ENCODE results near the gene C3orf80.

- no peak for TF ChIP-seq CTCF (IDR thresholded peaks at IDR 0.05)
- no peak for TF ChIP-seq USF2 (CRISPR knock-in tag; IDR thresholded peaks at IDR 0.05)
- no peak for TF ChIP-seq FOXJ3 (CRISPR knock-in tag; IDR thresholded peaks at IDR 0.05; ENCODE audit: borderline replicate concordance)
- TF ChIP-seq ZBTB21 (CRISPR knock-in tag; IDR thresholded peaks at IDR 0.05; ENCODE audit: borderline replicate concordance) = no peak
- no peak; the same call in 1 of the 2 replicates for TF ChIP-seq MAX (CRISPR knock-in tag; IDR thresholded peaks at IDR 0.05)
- 0 out of 2 replicates have a peak, but pooled peaks have one; percentile 37 for TF ChIP-seq SP1 (CRISPR knock-in tag; conservative IDR thresholded peaks at IDR 0.05)
- no peak for TF ChIP-seq RORB (CRISPR knock-in tag; IDR thresholded peaks at IDR 0.05)
Observed at GRCh38 chr3:160225176-160226025, at the start of gene C3orf80.

Data from WTC11 (cell line).